ENCODE measurements around the gene KCNG2.
"Not testable (repeated sequence)": the region's sequence is repeated elsewhere in the genome, so short reads cannot be mapped to it uniquely, and the experiment has no call there.

The KCNG2 gene

DNA sequence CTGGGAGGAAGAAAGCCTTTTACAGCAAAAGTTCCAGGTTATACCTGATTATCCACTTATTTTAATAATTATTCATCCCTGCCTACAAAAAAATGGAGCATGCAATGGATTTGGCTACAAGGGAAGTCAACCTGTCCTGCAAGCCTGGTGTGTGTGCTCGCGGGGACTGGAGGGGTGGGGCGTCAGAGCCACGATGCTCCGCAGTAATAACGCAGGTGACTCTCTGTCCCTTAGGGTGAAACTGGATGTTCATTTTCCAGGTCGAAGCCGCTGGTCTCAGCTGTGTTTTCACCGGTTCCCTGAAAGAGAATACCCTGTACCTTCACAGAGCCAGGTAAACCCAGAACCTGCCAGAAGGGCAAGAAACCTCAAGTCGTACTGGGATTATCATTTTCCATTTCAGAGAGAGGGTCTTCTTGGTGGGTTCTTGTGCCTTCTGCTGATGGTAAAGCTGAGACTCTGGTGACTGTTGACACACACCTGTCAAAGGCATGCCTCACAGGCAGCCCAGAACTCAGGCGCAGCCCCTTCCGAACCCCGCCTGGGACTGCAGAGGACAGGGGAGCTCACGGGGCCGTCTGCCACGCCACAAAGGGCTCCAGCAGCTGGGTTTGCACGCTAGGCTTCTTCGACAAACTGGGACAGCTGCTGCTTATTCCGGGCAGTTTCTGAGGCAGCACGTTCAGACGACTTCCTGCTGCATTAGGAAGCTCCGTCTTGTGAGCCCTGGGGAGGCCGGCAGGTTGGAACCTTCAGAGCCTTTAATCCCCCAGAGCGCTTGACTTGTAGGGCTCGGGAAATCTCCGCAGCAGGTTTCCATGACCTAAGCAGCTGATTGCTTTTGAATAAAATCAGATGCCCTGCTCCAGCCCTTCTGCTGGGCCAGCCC lies 58.6 kb downstream of the KCNG2 start:
- no peak for DNase-seq

DNA sequence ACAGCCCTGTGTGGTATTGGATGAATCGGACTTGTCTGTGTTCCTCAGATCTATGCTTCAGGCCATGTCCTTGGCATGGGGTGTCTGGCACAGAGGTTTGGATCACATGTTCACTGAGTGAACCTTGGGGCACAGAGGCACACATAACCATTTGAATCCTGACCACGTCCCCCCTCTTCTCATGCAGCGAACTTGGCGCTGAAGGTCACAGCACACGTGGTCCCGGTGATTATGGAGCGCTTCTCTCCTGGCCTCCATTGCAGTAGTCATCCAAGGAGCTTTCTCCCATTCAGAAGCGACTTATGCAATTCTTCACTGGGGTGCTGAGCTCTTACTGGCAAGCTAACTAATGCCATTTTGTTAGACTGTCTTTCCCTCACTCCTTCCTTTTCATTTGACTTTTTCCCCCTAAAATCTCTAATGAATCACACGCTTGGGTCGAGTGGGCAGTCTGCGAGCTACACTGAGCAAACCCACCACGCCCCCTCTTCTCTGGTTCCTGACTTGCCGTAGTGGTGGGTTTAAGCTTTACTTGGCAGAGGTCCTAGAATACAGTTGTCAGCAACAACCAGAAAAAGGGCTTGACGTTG lies 59.4 kb downstream of the KCNG2 start:
- DNase-seq: no peak

- no peak for DNase-seq
Observed at GRCh38 chr18:79859314-79859713, 61.6 kb downstream of the KCNG2 start.

GRCh38 chr18:79861687-79862086 lies 63.9 kb downstream of the KCNG2 start:
- DNase-seq: no peak

DNA sequence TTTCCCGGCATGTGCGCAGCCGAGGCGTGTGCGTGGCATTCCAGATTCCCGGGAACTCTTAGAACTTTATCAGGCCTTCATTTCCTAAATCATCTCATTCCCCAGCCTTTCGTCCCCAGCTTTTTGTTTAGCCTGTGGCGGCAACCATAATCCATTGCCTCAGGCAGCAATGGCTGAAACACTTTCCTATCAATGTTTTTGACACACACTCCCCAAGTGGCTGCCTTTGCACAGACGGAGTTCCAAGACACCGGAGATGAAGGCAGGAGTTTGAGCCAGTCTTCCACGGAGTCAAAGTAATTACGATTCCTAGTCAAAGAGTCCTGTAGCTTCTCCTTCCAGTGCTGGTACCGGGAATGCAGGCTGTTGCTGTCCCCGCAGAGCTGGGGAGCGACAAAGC lies 64.8 kb downstream of the KCNG2 start:
- no peak for DNase-seq

GRCh38 chr18:79863161-79864005 lies 65.6 kb downstream of the KCNG2 start:
- no peak for DNase-seq

- no peak for DNase-seq
Observed at GRCh38 chr18:79864006-79864725, 66.4 kb downstream of the KCNG2 start.

DNA sequence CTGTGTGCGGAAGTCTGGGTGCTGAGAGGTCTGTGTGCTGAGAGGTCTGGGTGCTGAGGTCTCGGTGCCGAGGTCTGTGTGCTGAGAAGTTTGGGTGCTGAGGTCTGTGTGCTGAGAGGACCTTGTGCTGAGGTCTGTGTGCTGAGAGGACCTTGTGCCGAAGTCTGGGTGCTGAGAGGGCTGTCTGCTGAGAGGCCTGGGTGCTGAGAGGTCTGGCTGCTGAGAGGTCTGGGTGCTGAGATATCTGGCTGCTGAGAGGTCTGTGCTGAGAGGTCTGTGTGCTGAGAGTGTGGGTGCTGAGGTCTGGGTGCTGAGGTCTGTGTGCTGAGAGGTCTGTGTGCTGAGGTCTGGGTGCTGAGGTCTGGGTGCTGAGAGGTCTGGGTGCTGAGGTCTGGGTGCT lies 67.2 kb downstream of the KCNG2 start:
- not testable (repeated sequence) for DNase-seq

- DNase-seq: not testable (repeated sequence)
Observed at GRCh38 chr18:79865951-79866350, 68.2 kb downstream of the KCNG2 start.

GRCh38 chr18:79866889-79867574 lies 69.3 kb downstream of the KCNG2 start:
- DNase-seq: no peak

DNA sequence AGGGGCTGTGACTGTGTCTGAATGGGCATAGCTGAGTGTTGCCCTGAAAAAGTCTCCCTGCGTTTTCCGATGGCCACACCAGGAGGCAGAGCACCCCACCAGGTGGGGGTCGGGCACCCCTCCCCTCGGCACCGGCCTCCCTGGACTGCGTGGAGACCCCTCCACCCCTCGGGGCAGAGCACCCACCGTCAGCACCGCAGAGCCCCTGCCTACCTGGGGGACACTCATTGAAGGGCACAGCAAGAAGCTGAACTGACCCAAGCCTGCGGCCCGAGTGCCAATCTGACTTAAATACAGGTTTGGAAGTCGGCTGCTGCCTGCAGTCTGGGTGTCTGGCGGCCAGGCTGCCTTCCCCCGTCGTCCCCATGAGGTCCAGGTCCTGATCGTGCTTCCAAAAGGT lies 69.9 kb downstream of the KCNG2 start:
- DNase-seq: no peak

GRCh38 chr18:79868168-79868784 lies 70.5 kb downstream of the KCNG2 start:
- no peak for DNase-seq

- no peak for DNase-seq
Observed at GRCh38 chr18:79868811-79869541, 71.2 kb downstream of the KCNG2 start.

- no peak for DNase-seq
Observed at GRCh38 chr18:79869591-79870300, 72.0 kb downstream of the KCNG2 start.

GRCh38 chr18:79870301-79871025 lies 72.7 kb downstream of the KCNG2 start:
- DNase-seq: no peak

DNA sequence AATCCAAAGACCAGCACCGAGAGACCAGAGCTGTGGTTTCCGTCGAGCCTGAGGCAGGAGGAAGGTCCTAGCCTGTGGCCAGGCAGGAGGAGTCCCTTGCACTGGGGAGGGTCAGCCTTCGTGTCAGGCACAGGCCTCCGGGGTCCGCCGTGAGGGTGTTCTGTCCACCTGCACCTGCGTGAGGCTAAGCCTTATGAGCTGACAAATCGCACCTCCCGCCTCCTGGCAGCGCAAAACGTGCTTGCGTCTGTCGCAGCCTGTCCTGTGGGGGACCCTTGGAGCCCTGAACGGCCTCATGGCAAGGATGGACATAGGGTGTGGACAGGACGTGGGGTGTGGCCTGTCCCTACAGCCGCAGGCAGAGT lies 73.3 kb downstream of the KCNG2 start:
- no peak for DNase-seq

GRCh38 chr18:79871481-79872091 lies 73.8 kb downstream of the KCNG2 start:
- no peak for DNase-seq

- DNase-seq: no peak
Observed at GRCh38 chr18:79872527-79873444, 75.0 kb downstream of the KCNG2 start.

Measured in 8988T (cell line).